ENCODE measurements around the gene LAMTOR2.

The LAMTOR2 gene

GRCh38 chr1:156021954-156022353 lies 32.6 kb upstream of the LAMTOR2 start:
- TF ChIP-seq POLR2AphosphoS5 (IDR thresholded peaks at IDR 0.05; ENCODE audit: low read depth, low read length) (no peak), REST (IDR thresholded peaks at IDR 0.05; ENCODE audit: insufficient read depth in 1 of 2, low read depth in 2 of 2, low read length in 2 of 2) (no peak), FOXP2 (optimal IDR thresholded peaks at IDR 0.05; ENCODE audit: borderline replicate concordance, extremely low read depth, extremely low read length, insufficient read depth) (no peak), TAF1 (IDR thresholded peaks at IDR 0.05; ENCODE audit: borderline replicate concordance, insufficient read depth, low read length) (no peak), SIN3A (IDR thresholded peaks at IDR 0.05; ENCODE audit: borderline replicate concordance, insufficient read depth, low read length) (no peak)

GRCh38 chr1:156024801-156025200 lies 29.8 kb upstream of the LAMTOR2 start:
- no peak for TF ChIP-seq POLR2AphosphoS5 (IDR thresholded peaks at IDR 0.05; ENCODE audit: low read depth, low read length)
- TF ChIP-seq SIN3A (IDR thresholded peaks at IDR 0.05; ENCODE audit: borderline replicate concordance, insufficient read depth, low read length): no peak
- TF ChIP-seq TAF1 (IDR thresholded peaks at IDR 0.05; ENCODE audit: borderline replicate concordance, insufficient read depth, low read length): no peak
- no peak for TF ChIP-seq REST (IDR thresholded peaks at IDR 0.05; ENCODE audit: insufficient read depth in 1 of 2, low read depth in 2 of 2, low read length in 2 of 2)
- no peak for TF ChIP-seq FOXP2 (optimal IDR thresholded peaks at IDR 0.05; ENCODE audit: borderline replicate concordance, extremely low read depth, extremely low read length, insufficient read depth)

GRCh38 chr1:156025876-156026275 lies 28.7 kb upstream of the LAMTOR2 start:
- TF ChIP-seq FOXP2 (optimal IDR thresholded peaks at IDR 0.05; ENCODE audit: borderline replicate concordance, extremely low read depth, extremely low read length, insufficient read depth) (peak; percentile 41), TAF1 (IDR thresholded peaks at IDR 0.05; ENCODE audit: borderline replicate concordance, insufficient read depth, low read length) (no peak)

- TF ChIP-seq SIN3A (IDR thresholded peaks at IDR 0.05; ENCODE audit: borderline replicate concordance, insufficient read depth, low read length): no peak
- no peak for TF ChIP-seq FOXP2 (optimal IDR thresholded peaks at IDR 0.05; ENCODE audit: borderline replicate concordance, extremely low read depth, extremely low read length, insufficient read depth)
- no peak for TF ChIP-seq TAF1 (IDR thresholded peaks at IDR 0.05; ENCODE audit: borderline replicate concordance, insufficient read depth, low read length)
- TF ChIP-seq POLR2AphosphoS5 (IDR thresholded peaks at IDR 0.05; ENCODE audit: low read depth, low read length): no peak
- no peak for TF ChIP-seq REST (IDR thresholded peaks at IDR 0.05; ENCODE audit: insufficient read depth in 1 of 2, low read depth in 2 of 2, low read length in 2 of 2)
These were observed 28.0 kb upstream of the LAMTOR2 start for GRCh38 chr1:156026588-156026987.

GRCh38 chr1:156033011-156033410 lies 21.6 kb upstream of the LAMTOR2 start:
- TF ChIP-seq POLR2AphosphoS5 (IDR thresholded peaks at IDR 0.05; ENCODE audit: low read depth, low read length) (no peak), FOXP2 (optimal IDR thresholded peaks at IDR 0.05; ENCODE audit: borderline replicate concordance, extremely low read depth, extremely low read length, insufficient read depth) (no peak), REST (IDR thresholded peaks at IDR 0.05; ENCODE audit: insufficient read depth in 1 of 2, low read depth in 2 of 2, low read length in 2 of 2) (no peak), SIN3A (IDR thresholded peaks at IDR 0.05; ENCODE audit: borderline replicate concordance, insufficient read depth, low read length) (0 out of 2 replicates have a peak, but pooled peaks have one; percentile 29), TAF1 (IDR thresholded peaks at IDR 0.05; ENCODE audit: borderline replicate concordance, insufficient read depth, low read length) (no peak)

All from PFSK-1 (cell line).